Middle frontal gyrus (tissue), 1 donor: Measurements from ENCODE around the gene CLDN19.
"Not testable (repeated sequence)": the region's sequence is repeated elsewhere in the genome, so short reads cannot be mapped to it uniquely, and the experiment has no call there.

Experiments
- DNase-seq: peaks from one replicate; pipeline ENCODE4 v3.0.0-alpha.2; 2015; ENCODE audit warnings: low spot score; ENCODE audit errors: extremely low spot score

CLDN19 gene

DNA sequence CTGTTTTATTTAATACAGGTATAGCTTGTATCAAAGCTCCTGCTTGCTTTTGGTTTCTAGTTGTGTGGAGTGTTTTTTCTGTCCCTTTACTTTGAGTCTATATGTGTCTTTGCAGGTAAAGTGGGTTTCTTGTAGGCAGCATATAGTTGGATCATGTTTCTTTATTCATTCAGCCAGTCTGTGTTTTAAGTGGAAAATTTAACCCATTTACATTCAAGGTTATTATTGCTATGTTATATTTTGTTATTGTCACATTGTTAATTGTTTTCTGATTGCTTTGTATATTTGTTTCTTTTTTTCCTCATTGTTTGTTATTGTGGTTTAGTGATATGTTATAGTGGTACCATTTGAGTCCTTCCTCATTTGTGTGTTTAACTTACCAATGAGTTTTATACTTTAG lies 26.7 kb downstream of the CLDN19 start:
- DNase-seq: no peak

- not testable (repeated sequence) for DNase-seq
These were observed 27.2 kb downstream of the CLDN19 start for GRCh38 chr1:42712808-42713207.

GRCh38 chr1:42703888-42704464 lies 36.1 kb downstream of the CLDN19 start:
- no peak for DNase-seq

DNA sequence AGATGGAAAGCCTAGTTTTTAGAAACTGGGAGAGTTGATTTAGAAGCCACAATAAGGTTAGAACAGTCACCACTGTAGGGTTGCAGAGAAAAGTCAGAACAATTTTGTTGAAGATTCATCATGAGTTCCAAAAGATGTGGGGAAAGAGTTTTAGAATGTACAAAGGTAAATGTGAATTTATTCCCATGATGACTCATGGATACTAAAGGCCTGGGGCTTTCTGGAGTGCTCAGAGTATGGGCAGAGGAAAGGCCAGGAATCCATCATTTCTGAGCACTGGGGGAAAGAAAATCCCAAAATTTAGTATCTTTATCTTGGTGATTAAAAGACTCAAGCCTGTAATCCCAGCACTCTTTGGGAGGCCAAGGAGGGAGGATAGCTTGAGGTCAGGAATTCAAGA lies 40.0 kb downstream of the CLDN19 start:
- no peak for DNase-seq

GRCh38 chr1:42698081-42698813 lies 41.8 kb downstream of the CLDN19 start:
- DNase-seq: no peak

DNA sequence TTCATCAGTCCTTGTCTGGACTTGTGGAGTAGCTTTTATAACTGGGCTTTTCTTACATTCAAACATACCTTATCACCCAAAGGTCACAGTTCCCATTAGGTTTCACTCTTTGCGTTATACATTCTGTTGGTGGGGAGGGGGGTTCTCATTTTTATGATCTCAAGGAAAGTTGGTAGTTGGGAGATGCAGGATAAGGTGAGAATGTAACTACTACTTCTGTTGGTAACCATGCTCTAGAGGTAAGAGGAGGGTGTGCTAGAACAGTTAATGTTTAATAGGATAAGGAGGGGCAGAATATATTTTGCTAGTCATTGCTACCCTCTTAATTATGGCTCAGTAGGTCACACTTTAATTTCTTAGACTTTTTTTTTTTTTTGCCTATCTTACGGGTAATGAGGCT lies 47.1 kb downstream of the CLDN19 start:
- DNase-seq: no peak

DNA sequence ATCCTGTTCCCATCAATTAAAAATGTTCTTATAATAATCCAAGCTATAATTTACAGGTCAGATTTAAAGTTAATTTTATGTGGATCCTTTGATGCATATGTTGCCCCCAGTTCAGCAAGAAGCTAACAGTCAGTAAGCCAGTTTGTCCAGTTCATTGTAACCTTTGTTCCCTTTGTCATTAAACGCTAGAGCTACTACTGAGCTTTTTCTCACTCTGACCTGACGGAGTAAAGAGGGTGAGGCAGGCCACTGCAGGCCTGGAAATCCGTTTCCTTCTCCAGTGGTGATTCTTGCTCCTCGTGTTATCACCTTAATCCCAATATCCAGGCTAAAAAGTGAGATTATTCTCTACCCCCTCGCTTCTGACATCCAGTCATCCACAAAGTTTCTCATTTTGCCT lies 47.6 kb downstream of the CLDN19 start:
- DNase-seq: no peak

DNA sequence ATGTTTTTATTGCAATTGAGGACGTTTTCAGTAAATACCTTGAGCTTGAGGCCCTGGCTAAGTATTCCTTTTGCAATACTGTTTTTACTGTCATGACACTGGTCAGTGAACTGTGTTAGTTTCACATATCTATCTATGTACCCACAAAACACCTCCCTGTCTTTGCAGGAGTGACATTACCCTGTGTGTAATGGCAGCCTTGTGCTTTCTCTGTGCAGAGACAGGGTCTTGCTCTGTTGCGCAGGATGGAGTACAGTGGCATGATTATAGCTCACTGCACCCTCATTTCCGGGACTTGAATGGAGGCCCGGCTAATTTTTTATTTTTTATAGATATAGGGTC lies 48.9 kb downstream of the CLDN19 start:
- DNase-seq: no peak

DNA sequence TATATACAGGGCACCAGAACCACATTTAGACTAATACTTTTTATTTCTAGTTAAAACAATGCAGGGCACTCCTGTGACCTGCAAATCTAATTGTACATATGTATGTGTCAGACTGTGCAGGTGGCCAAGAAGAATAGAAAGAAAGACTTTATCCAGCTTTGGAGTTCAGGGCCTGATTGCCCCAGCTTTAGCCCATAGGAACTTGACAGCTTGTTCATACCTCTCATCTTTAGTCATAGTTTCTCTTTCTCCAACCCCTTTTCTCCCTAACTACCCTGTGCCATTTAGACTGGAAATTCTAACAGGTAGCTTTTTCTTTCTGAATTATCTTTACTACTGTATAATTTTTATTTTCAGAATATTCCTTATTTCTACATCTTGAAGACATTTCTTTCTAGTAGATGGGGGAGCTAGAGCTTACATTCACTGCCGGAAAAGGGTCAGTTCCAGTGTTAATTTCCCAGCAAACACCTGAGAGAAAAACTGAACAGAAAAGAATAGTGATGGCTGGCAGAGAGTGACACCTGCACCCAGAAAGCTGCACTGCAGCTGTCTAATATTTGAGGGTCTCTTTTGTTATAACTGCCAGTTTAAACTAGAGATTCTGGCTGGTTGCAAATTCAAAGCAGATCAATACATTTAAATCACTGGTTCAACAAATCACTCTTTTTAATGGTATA lies 49.4 kb downstream of the CLDN19 start:
- DNase-seq: no peak

- DNase-seq: no peak
These were observed 50.1 kb downstream of the CLDN19 start for GRCh38 chr1:42689912-42690311.

DNA sequence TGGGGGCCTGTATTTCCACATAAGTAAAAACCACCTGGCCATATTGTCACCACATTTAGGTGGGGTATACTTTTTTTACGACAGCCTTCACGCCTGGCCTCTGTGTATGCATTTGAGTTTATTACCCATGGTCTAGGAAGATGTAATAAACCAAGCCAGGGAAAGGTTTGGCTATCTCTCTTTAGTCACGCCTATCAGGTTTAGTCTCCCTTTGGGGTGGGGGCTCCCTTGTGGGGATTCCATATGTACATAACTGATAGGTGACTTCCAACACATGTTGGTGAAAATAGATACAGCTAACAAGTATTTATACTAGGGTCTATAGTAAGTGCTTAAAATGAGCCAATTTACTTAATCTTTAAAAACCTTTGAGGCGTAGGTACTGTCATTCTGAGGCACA lies 53.6 kb downstream of the CLDN19 start:
- no peak for DNase-seq

DNA sequence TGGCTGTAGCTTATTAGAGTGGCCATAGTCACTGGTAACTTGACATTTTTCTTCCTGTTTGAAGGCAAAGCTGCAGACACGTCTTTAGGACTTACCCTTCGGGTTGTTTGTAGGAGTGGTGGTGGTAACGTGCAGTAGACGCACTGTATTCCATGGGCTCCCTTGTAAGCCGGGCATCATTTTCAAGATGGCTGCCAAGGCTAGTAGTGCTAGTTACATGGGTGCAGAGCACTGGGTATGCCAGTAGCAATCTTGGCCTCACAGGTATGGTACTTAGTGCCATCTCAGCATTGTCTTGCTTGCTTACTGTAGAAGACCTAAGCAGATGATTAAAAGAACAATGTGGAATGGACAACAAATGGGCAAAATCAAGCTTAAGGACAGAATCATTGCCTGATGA lies 55.9 kb downstream of the CLDN19 start:
- DNase-seq: no peak
